DND-41 (cell line): ENCODE data around the gene KIF22.
"Not testable (repeated sequence)": the region's sequence is repeated elsewhere in the genome, so short reads cannot be mapped to it uniquely, and the experiment has no call there.

Experiments used
- ATAC-seq: fragments of 200-7000 bp; cut with Tn5 transposase; 3 replicates; pipeline ENCODE4 v1.9.1; 2021; ENCODE audit warnings: low read depth; ENCODE audit not compliant: insufficient read depth
- DNase-seq: peaks from one replicate; pipeline ENCODE4 v3.0.0-alpha.2; 2020
- H2AFZ ChIP-seq: 2 replicates; pipeline ENCODE4 v1.6.0; 2012; ENCODE audit warnings: low read depth, low read length
- H3K27ac ChIP-seq: 2 replicates; pipeline ENCODE4 v1.5.1; 2012; ENCODE audit warnings: low read length, inconsistent platforms
- H3K27me3 ChIP-seq: fragments of 200-600 bp; sonication (generic); 2 replicates; pipeline ENCODE4 v1.6.0; 2012; ENCODE audit warnings: low read length, mild to moderate bottlenecking, inconsistent platforms; ENCODE audit not compliant: insufficient read depth, poor library complexity
- H3K36me3 ChIP-seq: 2 replicates; pipeline ENCODE4 v1.5.1; 2012; ENCODE audit warnings: low read length, inconsistent platforms; ENCODE audit not compliant: insufficient read depth
- H3K4me1 ChIP-seq: 2 replicates; pipeline ENCODE4 v1.5.1; 2012; ENCODE audit warnings: mild to moderate bottlenecking, low read length; ENCODE audit not compliant: insufficient read depth
- H3K4me2 ChIP-seq: 2 replicates; pipeline ENCODE4 v1.6.0; 2012; ENCODE audit warnings: mild to moderate bottlenecking, moderate library complexity, low read length, inconsistent platforms; ENCODE audit not compliant: insufficient read depth
- H3K4me3 ChIP-seq, 2 experiments: fragments of 200-600 bp in 1 of 2; shearing (Covaris generic) in 1 of 2; 2 replicates each; pipeline ENCODE4 v1.5.1; 2012 to 2016; ENCODE audit warnings: inconsistent platforms in 2 of 2, low read length in 2 of 2, mild to moderate bottlenecking in 2 of 2, low read depth in 1 of 2, moderate library complexity in 1 of 2
- H3K79me2 ChIP-seq: 2 replicates; pipeline ENCODE4 v1.6.0; 2012; ENCODE audit warnings: low read length, inconsistent platforms; ENCODE audit not compliant: insufficient read depth
- H3K9ac ChIP-seq: 2 replicates; pipeline ENCODE4 v1.6.0; 2012; ENCODE audit warnings: low read depth, mild to moderate bottlenecking, inconsistent platforms, low read length, moderate library complexity
- H3K9me3 ChIP-seq: 2 replicates; pipeline ENCODE4 v1.5.1; 2012; ENCODE audit warnings: low read length, moderate library complexity, mild to moderate bottlenecking, inconsistent platforms; ENCODE audit not compliant: insufficient read depth, severe bottlenecking
- H4K20me1 ChIP-seq: 2 replicates; pipeline ENCODE4 v1.6.0; 2012; ENCODE audit warnings: low read length; ENCODE audit not compliant: insufficient read depth
- CTCF ChIP-seq: IDR thresholded peaks from 2 replicates; pipeline ENCODE4 v1.5.1; 2012; ENCODE audit warnings: borderline replicate concordance, low read length, moderate library complexity, mild to moderate bottlenecking; ENCODE audit not compliant: poor library complexity, severe bottlenecking; ENCODE audit errors: extremely low read depth
- EZH2 ChIP-seq: IDR thresholded peaks from 3 replicates; pipeline ENCODE4 v1.6.1; 2012; ENCODE audit warnings: borderline replicate concordance, low read depth, mild to moderate bottlenecking, moderate library complexity, low read length, inconsistent platforms; ENCODE audit not compliant: severe bottlenecking

The KIF22 gene

GRCh38 chr16:29760567-29761279, 29.8 kb upstream of the KIF22 start:
- Histone ChIP-seq H3K27ac (no peak overlapping the region), H3K27me3 (no peaks in the 10 kb centered on the region), H3K9ac (no peak overlapping the region), H2AFZ (no peak overlapping the region), H3K4me1 (no peaks in the 10 kb centered on the region), H3K9me3 (no peaks in the 10 kb centered on the region), H3K4me3 (no peak overlapping the region), H3K79me2 (no peaks in the 10 kb centered on the region), H4K20me1 (no peaks in the 10 kb centered on the region), H3K4me2 (no peak overlapping the region), H3K36me3 (no peaks in the 10 kb centered on the region)
- ATAC-seq = no peak
- no peak for TF ChIP-seq EZH2
- TF ChIP-seq CTCF = no peak
- DNase-seq = no peak

- H3K9me3 ChIP-seq, H3K4me3 ChIP-seq, H4K20me1 ChIP-seq, H3K4me1 ChIP-seq, DNase-seq, H3K9ac ChIP-seq, H3K27me3 ChIP-seq, H3K36me3 ChIP-seq, H3K79me2 ChIP-seq, ATAC-seq, H3K27ac ChIP-seq, H3K4me2 ChIP-seq, H2AFZ ChIP-seq: not testable (repeated sequence)
These were observed 29.3 kb upstream of the KIF22 start for GRCh38 chr16:29761280-29761651.

GRCh38 chr16:29761882-29762281, 28.7 kb upstream of the KIF22 start:
- TF ChIP-seq CTCF = no peak
- no peak for TF ChIP-seq EZH2
- H3K36me3 ChIP-seq = no peaks in the 10 kb centered on the region
- H3K4me2 ChIP-seq = no peak overlapping the region
- H3K79me2 ChIP-seq = no peaks in the 10 kb centered on the region
- H3K9ac ChIP-seq = no peak overlapping the region
- no peak overlapping the region for H3K27ac ChIP-seq
- H4K20me1 ChIP-seq = no peaks in the 10 kb centered on the region
- DNase-seq (no peak), ATAC-seq (no peak; the same call in 2 of the 3 replicates)
- H3K27me3 ChIP-seq = no peaks in the 10 kb centered on the region
- H3K4me3 ChIP-seq = no peak overlapping the region
- H3K4me1 ChIP-seq = no peaks in the 10 kb centered on the region
- no peaks in the 10 kb centered on the region for H3K9me3 ChIP-seq
- no peak overlapping the region for H2AFZ ChIP-seq

- no peak overlapping the region for H3K27ac ChIP-seq
- no peaks in the 10 kb centered on the region for H3K4me1 ChIP-seq
- no peak overlapping the region for H3K4me2 ChIP-seq
- H2AFZ ChIP-seq = no peak overlapping the region
- ATAC-seq (no peak), DNase-seq (no peak)
- no peak for TF ChIP-seq EZH2
- no peak for TF ChIP-seq CTCF
- no peak overlapping the region for H3K9ac ChIP-seq
- H3K9me3 ChIP-seq = no peaks in the 10 kb centered on the region
- no peaks in the 10 kb centered on the region for H4K20me1 ChIP-seq
- H3K79me2 ChIP-seq = no peaks in the 10 kb centered on the region
- no peak overlapping the region for H3K4me3 ChIP-seq
- H3K36me3 ChIP-seq = no peaks in the 10 kb centered on the region
- no peaks in the 10 kb centered on the region for H3K27me3 ChIP-seq
These were observed 27.2 kb upstream of the KIF22 start for GRCh38 chr16:29763326-29763725.
